OCI-LY3 (cell line): Measurements from ENCODE around the gene PLCL1.

Experiments used
- H2AFZ ChIP-seq: fragments of 200-600, 300-600 bp; shearing (Covaris generic); 2 replicates; pipeline ENCODE4 v1.6.0; 2014; ENCODE audit warnings: antibody characterized with exemption, low read depth, low read length
- H3K27ac ChIP-seq: fragments of 200-600, 300-600 bp; sonication (generic); 2 replicates; pipeline ENCODE4 v1.5.1; 2014; ENCODE audit warnings: mild to moderate bottlenecking, low read length, moderate library complexity, mixed read lengths
- H3K27me3 ChIP-seq: fragments of 200-600, 300-600 bp; sonication (generic); 2 replicates; pipeline ENCODE4 v1.6.1; 2014; ENCODE audit warnings: low read depth, low read length, mixed read lengths
- H3K36me3 ChIP-seq: fragments of 200-600, 300-600 bp; sonication (generic); replicated peaks from 2 replicates; pipeline ENCODE3; 2014; ENCODE audit warnings: low read depth, low read length, mixed read lengths
- H3K4me1 ChIP-seq: fragments of 300-600, 200-600 bp; sonication (generic); 2 replicates; pipeline ENCODE4 v1.6.1; 2014; ENCODE audit warnings: low read length, mixed read lengths
- H3K4me2 ChIP-seq: fragments of 200-600, 300-600 bp; sonication (generic); 2 replicates; pipeline ENCODE4 v1.6.1; 2014; ENCODE audit warnings: low read length, mixed read lengths
- H3K4me3 ChIP-seq: fragments of 300-600, 200-600 bp; sonication (generic); 2 replicates; pipeline ENCODE4 v1.5.1; 2014; ENCODE audit warnings: antibody characterized with exemption, mild to moderate bottlenecking, low read length, moderate library complexity
- H3K79me2 ChIP-seq: fragments of 300-600, 200-600 bp; shearing (Covaris generic); 2 replicates; pipeline ENCODE4 v1.6.1; 2014; ENCODE audit warnings: mild to moderate bottlenecking, low read length, mixed read lengths
- H3K9ac ChIP-seq: fragments of 300-600, 200-600 bp; shearing (Covaris generic); 2 replicates; pipeline ENCODE4 v1.6.0; 2014; ENCODE audit warnings: mild to moderate bottlenecking, low read length, moderate library complexity
- H3K9me3 ChIP-seq: fragments of 200-600, 300-600 bp; shearing (Covaris generic); 2 replicates; pipeline ENCODE4 v1.6.1; 2014; ENCODE audit warnings: low read length, mixed read lengths; ENCODE audit not compliant: insufficient read depth
- H4K20me1 ChIP-seq: fragments of 200-600, 300-600 bp; sonication (generic); 2 replicates; pipeline ENCODE4 v1.6.1; 2016; ENCODE audit warnings: low read length, mixed read lengths; ENCODE audit not compliant: insufficient read depth
- EZH2phosphoT487 ChIP-seq: fragments of 200-600 bp; shearing (Covaris generic); IDR thresholded peaks from 2 replicates; pipeline ENCODE4 v1.6.1; 2018; ENCODE audit warnings: antibody characterized with exemption, mixed run types, low read depth
- TF ChIP-seq, protein P1 (sequence below): fragments of 200-600, 300-600 bp; sonication (generic); IDR thresholded peaks from 2 replicates; pipeline ENCODE4 v1.5.1; 2014; ENCODE audit warnings: antibody characterized with exemption, low read length, low read depth

PLCL1 gene

DNA sequence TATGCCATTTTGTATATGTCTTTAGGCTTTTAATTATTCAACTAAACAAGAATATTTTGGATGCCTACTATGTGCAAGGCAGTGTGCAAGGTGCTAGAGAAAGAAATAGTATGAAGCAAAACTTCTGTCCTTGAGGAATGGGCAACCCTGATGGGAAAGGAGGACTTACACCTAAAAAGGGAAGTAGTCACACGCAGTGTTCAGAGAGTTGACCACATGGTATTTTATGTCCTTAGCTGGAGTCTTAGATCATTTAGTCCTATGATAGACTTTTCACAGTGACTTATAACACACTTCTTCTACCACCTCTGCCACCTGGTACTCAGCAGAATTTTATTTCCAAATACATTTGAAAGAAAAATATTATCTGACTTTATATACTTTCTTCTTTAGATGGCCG lies 291.6 kb downstream of the PLCL1 start:
- H2AFZ ChIP-seq = no peak overlapping the region
- H3K27ac ChIP-seq = no peak overlapping the region
- H3K79me2 ChIP-seq = no peaks in the 10 kb centered on the region
- peaks cover 7% of the 10 kb centered on the region; the same call in 1 of the 2 replicates for H3K27me3 ChIP-seq
- TF ChIP-seq, protein P1, sequence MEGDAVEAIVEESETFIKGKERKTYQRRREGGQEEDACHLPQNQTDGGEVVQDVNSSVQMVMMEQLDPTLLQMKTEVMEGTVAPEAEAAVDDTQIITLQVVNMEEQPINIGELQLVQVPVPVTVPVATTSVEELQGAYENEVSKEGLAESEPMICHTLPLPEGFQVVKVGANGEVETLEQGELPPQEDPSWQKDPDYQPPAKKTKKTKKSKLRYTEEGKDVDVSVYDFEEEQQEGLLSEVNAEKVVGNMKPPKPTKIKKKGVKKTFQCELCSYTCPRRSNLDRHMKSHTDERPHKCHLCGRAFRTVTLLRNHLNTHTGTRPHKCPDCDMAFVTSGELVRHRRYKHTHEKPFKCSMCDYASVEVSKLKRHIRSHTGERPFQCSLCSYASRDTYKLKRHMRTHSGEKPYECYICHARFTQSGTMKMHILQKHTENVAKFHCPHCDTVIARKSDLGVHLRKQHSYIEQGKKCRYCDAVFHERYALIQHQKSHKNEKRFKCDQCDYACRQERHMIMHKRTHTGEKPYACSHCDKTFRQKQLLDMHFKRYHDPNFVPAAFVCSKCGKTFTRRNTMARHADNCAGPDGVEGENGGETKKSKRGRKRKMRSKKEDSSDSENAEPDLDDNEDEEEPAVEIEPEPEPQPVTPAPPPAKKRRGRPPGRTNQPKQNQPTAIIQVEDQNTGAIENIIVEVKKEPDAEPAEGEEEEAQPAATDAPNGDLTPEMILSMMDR = no peak
- no peak for TF ChIP-seq EZH2phosphoT487
- no peak overlapping the region for H3K4me3 ChIP-seq
- H3K9ac ChIP-seq = no peak overlapping the region
- H3K9me3 ChIP-seq = no peaks in the 10 kb centered on the region
- no peaks in the 10 kb centered on the region for H3K36me3 ChIP-seq
- no peaks in the 10 kb centered on the region for H4K20me1 ChIP-seq
- H3K4me1 ChIP-seq = no peaks in the 10 kb centered on the region
- H3K4me2 ChIP-seq = no peak overlapping the region

DNA sequence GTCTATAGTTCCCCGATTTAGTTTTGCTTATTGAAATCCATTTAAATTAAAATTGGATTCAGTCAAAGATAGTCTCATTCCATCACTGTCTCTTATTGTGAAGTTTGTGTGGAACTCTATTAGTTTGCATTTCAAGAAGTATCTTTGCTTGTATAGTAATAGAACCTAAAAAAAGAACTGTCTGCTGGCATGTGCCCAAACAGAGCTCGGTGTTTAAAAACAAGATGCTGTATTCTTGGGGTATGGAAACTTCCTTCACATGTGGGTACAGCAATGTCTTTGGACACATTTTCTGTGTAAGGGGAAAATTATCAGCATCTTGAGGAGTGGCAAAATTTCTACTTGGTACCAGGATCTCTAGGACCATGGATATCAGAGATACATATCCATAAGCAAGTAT lies 292.6 kb downstream of the PLCL1 start:
- Histone ChIP-seq H3K4me3 (no peak overlapping the region), H3K27me3 (peaks cover 7% of the 10 kb centered on the region; the same call in 1 of the 2 replicates), H3K36me3 (no peaks in the 10 kb centered on the region), H2AFZ (no peak overlapping the region), H3K9ac (no peak overlapping the region), H4K20me1 (no peaks in the 10 kb centered on the region), H3K4me2 (no peak overlapping the region), H3K79me2 (no peaks in the 10 kb centered on the region), H3K4me1 (no peaks in the 10 kb centered on the region), H3K9me3 (no peaks in the 10 kb centered on the region), H3K27ac (no peak overlapping the region)
- TF ChIP-seq EZH2phosphoT487 = no peak
- TF ChIP-seq, protein P1 = no peak

DNA sequence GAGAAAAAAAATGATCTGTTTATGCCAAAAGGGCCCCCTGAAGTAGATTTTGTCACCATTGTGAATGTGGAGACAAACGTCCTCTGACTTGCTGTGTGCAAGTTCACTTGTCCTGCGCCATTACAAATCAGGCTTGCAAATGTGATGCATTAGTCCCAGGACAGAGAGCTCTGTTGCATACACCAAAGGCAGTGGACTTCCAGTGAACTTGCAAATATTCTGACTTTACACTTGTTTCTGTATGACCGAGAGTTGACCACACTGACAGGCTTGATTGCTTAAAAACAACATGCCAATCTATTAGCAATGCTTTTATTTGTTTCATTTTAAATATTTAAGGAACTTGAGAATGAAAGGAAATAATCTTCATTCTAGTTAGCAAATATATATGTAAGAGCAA lies 293.2 kb downstream of the PLCL1 start:
- Histone ChIP-seq H2AFZ (no peak overlapping the region), H3K4me2 (no peak overlapping the region), H3K36me3 (no peaks in the 10 kb centered on the region), H3K27me3 (peaks cover 7% of the 10 kb centered on the region; the same call in 1 of the 2 replicates), H3K27ac (no peak overlapping the region), H3K4me3 (no peak overlapping the region), H3K9ac (no peak overlapping the region), H3K9me3 (no peaks in the 10 kb centered on the region), H3K4me1 (no peaks in the 10 kb centered on the region), H4K20me1 (no peaks in the 10 kb centered on the region), H3K79me2 (no peaks in the 10 kb centered on the region)
- TF ChIP-seq, protein P1 = no peak
- no peak for TF ChIP-seq EZH2phosphoT487

DNA sequence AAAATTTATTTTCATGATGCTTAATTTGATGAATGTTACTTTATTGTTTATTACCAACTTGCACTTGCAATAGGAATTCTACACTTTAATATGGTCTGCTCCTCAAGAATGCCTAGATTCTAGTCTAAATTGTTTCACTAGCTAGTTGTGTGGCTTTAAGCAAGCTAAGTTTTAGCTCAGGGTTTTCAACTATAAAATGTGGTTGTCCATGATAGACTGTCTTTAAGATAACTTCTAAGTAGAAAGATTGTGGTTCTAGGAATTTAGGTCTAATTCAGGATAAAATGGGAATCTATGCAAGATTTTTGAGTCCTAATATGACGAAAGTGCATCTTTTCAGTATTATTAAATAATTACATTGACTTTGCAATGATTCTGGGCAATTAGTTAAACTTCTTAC lies 294.0 kb downstream of the PLCL1 start:
- Histone ChIP-seq H3K4me1 (no peaks in the 10 kb centered on the region), H3K4me2 (no peak overlapping the region), H2AFZ (no peak overlapping the region), H3K36me3 (no peaks in the 10 kb centered on the region), H3K27me3 (peaks cover 7% of the 10 kb centered on the region; the same call in 1 of the 2 replicates), H3K27ac (no peak overlapping the region), H4K20me1 (no peaks in the 10 kb centered on the region), H3K4me3 (no peak overlapping the region), H3K9ac (no peak overlapping the region), H3K79me2 (no peaks in the 10 kb centered on the region), H3K9me3 (no peaks in the 10 kb centered on the region)
- TF ChIP-seq EZH2phosphoT487 = no peak
- TF ChIP-seq, protein P1 = no peak
